ENCODE measurements around the gene CLDN4.
A peak's percentile ranks its signal among the peaks of the same experiment; 100 is the strongest.
"Not testable (repeated sequence)": the region's sequence is repeated elsewhere in the genome, so short reads cannot be mapped to it uniquely, and the experiment has no call there.

CLDN4 gene

DNA sequence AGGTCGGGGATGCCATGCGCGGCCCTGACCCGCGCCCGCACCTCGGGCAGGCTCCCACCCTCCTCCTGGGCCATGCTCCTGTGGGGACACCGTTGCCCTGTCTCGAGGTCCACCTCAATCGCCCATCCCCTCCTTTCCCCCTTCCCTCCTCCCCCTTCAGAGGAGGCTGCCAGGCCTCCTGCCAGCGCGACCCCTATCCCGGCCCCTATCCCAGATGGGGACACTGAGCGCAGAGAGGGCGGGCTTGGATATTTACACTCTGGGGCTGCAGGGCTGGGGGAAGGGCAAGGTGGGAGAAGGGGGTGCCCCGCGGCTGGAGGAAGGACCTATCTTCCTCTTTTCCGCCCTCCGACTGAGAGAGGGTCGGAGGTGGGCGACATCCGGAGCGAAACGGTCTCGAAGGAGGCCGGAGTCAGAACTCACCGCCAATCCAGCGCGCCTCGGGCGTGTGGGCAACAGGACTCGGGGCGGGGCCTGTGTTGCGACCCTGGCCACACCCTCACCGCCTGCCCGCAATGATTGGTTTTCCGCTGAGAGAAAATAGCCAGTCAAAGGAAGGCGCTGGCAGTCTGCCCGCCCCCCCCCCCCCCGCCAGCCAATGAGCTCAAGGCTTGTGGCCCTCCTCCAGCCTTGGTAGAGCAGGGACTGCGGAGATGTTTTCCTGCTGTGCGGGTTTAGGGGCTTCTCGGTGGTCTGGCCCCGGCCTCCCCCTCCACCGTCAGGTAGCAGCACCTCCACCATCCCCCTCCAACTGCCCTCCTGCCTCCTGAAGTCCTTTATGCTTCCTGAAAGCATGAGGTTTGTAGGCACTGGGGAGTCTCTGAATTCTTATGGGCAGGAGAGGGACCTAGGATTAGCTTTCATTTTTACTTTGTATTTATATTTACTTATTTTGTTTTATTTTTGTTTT lies 11.5 kb downstream of the CLDN4 start, which contains the start of gene METTL27:
TSS of gene METTL27 (minus strand) at position 450 of the 910 bp plus-strand sequence. CDS start at position 74, 376 bp downstream.
- peak; percentile 75 to 81 for DNase-seq (ENCODE audit: low read depth in 2 of 2)

DNA sequence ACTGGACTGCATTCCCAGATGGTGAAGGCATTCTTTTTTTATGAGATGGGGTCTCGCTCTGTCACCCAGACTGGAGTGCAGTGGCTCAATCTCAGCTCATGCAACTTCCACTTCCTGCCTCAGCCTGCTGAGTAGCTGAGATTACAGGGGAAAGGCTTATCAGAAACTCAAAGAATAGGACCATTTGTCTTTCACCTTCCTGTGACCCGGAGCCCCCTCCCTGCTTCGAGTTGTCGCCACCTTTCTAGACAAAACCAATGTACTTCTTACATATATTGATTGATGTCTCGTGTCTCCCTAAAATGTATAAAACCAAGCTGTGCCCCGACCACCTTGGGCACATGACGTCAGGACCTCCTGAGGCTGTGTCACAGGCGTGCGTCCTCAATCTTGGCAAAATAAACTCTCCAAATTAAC lies 13.3 kb downstream of the CLDN4 start:
- DNase-seq (ENCODE audit: low read depth in 2 of 2) = no peak

DNA sequence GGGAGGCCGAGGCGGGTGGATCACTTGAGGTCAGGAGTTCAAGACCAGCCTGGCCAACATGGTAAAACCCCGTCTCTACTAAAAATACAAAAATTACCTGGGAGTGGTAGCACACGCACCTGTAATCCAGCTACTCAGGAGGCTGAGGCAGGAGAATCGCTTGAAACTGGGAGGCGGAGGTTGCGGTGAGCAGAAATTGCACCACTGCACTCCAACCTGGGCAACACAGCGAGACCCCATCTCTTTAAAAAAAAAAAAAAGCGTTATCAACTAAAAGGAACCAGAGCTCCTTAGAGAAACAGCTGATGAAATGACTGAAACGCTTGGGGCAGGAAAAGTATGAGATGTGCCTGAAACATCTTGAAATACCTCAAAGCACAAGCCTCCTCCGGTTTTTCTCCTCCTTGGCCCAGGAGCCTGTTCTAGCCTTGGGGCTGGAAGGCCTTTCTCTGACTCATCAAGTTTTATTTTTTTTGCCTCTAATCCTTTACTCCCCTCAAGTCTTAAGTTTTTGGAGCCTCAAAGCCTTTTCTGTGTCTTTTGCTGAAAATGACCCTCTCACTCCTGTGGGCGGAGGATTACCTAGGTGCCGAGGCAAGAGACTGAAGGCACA lies 14.2 kb downstream of the CLDN4 start:
- no peak for DNase-seq (ENCODE audit: low read depth in 2 of 2)

DNA sequence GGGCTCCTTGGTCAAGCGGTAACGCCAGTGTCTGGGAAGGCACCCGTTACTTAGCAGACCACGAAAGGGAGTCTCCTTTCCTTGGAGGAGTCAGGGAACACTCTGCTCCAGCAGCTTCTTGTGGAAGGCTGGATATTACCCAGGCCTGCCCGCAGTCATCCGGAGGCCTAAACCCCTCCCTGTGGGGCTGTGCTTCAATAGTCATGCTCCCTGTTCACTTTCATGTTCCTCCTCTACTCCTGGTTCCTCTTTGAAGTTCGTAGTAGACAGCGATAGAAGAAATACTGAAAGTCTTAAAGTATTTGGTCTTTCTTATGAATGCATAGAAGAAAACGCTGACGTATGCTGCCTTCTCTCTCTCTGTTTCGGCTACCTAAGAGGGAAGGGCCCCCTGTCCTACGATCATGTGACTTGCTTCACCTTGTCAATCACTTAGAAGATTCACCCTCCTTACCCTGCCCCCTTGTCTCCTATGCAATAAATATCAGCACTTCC lies 15.0 kb downstream of the CLDN4 start:
- not testable (repeated sequence) for DNase-seq (ENCODE audit: low read depth in 2 of 2)

DNA sequence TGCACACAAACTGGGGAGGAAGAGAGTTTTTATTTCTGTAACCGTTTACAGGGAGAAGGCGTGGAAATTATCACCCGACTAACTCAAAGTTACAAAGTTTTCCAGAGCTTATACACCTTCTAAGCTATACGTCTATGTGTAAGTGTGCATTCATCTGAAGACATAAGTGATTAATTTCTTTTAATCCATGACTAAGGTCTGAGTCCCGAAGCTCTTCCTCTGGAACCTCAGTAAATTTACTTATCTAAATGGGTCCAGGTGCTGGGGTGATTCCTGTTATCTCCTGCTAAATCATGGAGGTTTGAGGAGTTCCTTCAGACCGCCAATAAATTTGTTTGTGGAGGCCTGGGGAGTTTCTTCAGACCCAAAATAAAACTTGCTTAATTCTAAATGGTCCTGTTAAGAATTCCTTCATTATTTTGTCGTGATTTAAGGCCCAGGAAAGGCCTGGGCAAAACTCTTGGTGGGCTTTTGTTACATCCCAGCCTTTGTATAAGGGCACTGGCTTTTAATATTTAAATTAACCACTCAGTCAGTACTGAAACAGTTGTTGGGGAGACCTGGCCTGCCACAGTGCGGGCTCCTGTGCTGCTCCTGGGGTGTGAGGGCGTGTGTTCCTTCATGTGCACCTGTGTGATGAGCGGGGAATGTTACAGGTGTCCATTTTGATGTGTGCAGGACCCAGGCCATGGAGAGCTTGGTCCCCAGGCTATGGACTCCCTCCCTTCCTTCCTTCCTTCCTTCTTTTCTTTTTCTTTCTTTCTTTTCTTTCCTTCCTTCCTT lies 17.3 kb downstream of the CLDN4 start:
- DNase-seq (ENCODE audit: low read depth in 2 of 2) = no peak

DNA sequence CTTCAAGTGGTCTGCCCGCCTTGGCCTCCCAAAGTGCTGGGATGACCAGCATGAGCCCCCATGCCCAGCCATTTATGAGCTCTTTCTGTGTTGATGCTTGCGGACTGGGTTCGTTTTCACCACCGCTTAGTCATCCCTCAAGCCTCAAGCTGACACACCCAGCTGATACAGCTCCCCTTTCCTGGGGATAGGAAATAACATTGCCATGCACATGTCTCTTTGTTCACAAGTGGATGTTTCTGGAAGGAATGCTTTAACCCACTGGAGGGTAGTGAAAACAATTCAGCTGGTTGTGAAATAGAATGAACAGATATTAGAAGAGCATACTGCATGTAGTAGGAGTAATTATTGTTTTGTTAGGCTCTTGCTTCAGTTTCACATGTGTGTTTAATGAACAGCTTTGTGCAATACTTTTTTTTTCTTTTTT lies 20.0 kb downstream of the CLDN4 start:
- DNase-seq (ENCODE audit: low read depth in 2 of 2) = no peak

DNA sequence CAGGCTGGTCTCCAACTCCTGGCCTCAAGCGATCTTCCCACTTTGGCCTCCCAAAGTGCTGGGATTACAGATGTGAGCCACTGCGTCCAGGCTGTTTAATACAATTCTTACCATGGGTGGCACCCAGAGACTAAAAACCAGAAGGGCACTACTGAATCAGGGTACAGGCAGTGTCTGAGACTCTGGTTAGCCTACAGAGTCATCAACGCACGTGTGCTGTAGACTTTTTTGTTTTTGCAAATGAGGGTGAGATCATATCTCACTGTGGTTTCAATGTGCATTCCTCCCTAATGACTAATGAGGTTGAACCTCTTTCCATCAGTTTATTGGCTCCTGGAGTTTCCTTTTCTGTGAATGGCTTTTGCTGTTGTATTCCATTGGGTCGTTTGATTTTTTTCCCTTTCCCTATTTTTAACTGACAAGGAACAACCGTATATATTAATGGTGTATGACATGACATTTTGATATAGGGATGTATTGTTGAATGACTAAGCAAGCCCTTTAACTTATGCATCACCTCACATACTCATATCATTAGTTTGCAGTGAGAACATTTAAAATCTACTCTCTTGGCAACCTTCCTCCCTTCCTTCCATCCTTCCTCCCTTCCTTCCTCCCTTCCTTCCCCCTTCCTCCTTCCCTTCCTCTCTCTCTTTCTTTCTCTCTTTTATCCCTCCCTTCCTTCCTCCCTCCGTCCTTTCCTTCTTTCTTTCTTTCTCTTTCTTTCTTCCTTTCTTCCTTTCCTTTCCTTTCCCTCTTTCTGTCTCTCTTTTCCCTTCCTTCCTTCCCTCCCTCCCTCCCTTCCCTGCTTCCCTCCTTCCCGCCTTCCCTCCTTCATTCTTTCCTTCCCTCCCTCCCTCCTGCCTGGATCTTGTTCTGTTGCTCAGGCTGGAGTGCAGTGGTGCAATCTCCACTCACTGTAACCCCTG lies 20.9 kb downstream of the CLDN4 start:
- no peak for DNase-seq (ENCODE audit: low read depth in 2 of 2)

DNA sequence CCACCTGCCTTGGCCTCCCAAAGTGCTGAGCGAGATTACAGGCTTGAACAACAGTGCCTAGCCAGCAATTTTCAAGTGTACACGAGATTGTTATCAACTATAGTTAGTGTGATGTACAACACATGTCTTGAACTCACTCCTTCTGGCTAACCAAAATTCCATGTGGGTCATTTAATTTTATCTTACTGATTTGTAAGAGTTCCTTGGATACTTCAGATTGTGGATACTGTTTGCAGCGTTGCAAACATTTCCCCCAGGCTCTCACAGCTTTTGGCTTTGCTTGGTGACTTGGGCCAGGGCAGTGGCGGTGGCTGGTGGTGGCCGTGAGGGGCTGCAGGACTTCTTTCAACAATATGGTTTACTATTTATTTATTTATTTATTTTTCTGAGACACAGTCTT lies 21.7 kb downstream of the CLDN4 start:
- no peak for DNase-seq (ENCODE audit: low read depth in 2 of 2)

DNA sequence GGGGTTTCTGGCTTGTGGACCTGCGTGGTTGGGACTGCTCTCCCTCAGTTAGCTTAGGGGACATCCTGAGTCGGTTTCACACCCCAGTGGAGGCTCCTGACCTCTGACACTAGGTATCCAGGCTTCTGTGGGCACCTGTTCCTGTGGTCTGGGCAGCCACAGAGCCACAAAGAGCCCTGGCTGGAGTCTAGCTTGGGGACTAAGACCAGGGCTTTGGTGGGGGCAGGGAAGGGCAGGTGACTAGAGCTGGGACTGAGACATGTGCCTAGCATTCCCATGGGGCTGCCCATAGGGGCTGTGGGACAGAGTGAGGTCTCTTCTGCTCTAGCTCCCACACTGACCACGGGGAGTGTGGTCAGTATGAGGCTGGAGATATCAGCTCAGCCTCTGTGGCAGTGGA lies 26.1 kb downstream of the CLDN4 start:
- no peak for DNase-seq (ENCODE audit: low read depth in 2 of 2)

DNA sequence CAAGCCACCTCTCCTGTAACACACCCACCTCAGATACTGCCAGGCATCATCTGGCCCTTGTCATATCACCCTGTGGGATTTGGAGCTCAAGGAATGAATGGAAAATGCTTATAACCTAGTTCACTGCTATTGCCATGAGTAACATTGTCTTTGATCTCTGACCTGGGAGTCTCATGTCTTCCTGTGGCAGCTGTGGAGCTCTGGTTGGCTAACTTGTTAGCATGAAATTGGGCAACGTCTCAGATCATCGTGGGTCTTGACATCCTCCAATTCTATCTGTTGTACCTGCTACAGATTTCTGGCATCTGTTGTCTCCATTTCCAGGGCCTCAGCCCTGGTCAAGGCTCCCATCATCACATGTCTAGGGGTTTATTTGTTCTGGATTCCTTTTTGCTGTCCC lies 28.0 kb downstream of the CLDN4 start:
- no peak for DNase-seq (ENCODE audit: low read depth in 2 of 2)

DNA sequence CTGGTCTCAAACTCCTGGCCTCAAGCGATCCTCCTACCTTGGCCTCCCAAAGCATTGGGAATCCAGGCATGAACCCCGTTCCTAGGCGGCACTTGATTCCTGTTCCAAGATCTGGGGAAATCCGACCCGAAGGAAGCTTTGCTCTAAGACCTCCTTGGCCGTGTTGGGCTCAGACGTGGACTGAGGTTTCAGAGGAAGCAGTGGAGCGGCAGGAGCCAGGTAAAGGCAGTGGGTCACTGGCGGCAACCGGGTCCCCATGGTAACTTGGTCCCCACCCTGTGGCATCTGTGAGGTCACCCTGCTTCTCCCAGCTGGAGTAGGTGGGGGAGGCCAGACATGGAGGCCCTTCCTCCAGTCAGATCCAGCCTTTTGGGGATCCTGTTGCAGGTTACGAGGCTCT lies 30.1 kb downstream of the CLDN4 start, which contains the start of gene TMEM270:
TSS of gene TMEM270 (plus strand) at position 301 of the 400 bp plus-strand sequence. CDS start at position 337, 36 bp downstream.
- no peak for DNase-seq (ENCODE audit: low read depth in 2 of 2)

DNA sequence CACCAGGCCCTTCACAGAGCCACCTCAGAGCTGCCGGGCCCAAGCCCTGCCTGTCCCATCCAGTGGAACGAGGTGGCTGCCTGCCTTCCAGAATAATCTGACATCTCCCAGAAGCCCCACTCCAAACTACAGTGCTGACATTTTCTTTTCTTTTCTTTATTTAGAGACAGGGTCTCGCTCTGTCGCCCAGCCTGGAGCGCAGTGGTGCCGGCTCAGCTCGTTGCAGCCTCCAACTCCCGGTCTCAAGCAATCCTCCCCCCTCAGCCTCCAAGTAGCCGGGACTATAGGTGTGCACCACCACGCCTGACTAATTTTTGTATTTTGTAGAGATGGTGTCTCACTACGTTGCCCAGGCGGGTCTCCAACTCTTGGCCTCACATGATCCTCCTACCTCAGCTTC lies 30.5 kb downstream of the CLDN4 start:
- no peak for DNase-seq (ENCODE audit: low read depth in 2 of 2)

DNA sequence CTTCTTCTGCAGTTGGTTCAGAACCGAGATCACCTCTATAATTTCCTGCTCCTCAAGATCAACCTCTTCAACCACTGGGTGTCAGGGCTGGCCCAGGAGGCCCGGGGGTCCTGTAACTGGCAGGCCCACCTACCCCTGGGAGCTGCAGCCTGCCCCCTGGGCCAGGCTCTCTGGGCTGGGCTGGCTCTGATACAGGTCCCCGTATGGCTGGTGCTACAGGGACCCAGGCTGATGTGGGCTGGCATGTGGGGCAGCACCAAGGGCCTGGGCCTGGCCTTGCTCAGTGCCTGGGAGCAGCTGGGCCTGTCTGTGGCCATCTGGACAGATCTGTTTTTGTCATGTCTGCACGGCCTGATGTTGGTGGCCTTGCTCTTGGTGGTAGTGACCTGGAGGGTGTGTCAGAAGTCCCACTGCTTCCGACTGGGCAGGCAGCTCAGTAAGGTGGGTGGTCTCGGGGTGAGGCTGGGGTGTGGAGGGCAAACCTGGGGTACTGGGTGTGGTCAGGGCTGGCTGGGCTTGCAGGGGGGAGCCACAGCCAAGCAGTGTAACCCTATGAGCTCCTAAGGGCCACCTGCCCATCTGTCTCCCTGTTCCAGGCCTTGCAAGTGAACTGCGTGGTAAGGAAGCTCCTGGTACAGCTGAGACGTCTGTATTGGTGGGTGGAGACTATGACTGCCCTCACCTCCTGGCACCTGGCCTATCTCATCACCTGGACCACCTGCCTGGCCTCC lies 34.4 kb downstream of the CLDN4 start:
- no peak for DNase-seq (ENCODE audit: low read depth in 2 of 2)

DNA sequence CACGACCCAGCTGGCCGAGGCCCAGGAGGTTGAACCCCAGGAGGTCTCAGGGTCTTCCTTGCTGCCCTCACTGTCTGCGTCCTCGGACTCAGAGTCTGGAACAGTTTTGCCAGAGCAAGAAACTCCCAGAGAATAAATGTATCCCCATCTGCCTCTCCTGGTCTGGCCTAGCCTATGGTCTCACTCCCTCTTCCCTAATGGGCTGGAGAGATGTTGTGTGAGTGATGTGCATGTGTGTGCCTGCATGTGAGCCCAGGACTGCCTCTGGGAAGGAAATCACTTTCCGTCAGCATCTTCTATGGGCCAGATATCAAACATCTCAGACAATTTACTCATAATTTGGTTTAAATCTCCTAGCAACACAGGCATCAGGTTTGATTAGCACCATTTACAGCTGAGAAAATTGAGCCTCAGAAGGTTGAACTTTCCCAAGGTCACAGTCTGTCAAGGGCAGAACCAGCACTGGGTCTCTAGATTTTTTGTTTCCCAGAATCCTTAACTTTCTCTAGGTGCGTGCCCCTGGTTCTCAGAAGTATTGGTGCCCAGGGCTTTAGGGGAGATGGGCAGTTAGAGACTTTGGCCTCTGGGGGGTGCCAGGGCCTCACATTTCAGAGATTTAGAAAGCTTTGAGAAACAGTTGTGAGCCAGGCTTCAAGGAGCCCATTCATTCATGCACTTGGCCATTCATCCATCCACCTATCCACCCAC lies 35.1 kb downstream of the CLDN4 start:
- no peak for DNase-seq (ENCODE audit: low read depth in 2 of 2)

DNA sequence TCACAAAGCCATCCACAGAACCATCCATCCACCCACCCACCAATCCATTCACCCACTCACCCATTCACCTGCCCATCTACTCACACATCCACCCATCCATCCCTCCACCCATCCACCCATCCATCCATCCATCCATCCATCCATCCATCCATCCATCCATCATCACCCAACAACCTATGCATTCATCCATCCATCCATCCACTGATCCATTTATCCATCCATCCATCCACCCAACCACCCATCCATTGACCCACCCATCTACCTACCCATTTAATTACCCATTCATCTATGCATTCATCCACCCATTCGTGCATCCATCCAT lies 35.6 kb downstream of the CLDN4 start:
- no peak for DNase-seq (ENCODE audit: low read depth in 2 of 2)

DNA sequence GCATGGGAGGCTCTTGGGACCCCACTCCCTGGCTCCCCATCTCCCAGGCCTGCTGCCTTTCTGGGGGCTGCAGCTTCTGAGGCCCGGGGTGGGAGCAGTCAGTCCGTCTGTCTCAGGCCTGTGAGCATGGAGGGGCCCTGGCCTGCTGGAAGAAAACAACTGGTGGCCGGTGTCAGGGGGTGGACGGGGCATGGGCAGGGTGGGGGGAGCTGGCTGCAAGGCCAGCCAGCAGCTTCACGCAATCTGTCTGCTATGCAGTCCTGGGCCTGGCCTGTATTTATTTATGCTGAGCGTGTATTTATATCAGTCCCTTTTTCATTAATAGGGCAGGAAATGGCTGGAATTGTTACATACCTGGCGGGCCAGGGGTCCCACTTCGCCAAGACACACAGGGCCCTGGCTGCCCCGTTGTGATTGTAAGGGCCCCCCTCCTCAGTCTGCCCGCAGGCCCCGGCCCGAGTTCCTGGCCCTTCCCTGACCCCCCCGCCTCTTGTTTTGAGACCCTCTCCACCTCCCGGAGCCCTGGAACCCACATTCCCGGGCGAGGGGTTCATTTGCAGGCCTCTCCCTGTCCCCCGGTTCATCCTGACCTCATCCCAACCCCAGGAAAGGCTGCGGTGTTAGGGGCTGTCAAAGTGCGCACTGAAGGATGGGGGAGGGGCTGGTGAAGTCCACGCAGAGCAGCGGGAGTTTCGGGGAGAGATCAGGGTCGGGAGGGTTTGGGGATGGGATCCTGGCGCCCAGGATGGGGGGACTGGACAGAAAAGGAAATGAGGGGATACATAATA lies 38.4 kb downstream of the CLDN4 start:
- DNase-seq (ENCODE audit: low read depth in 2 of 2) = no peak

DNA sequence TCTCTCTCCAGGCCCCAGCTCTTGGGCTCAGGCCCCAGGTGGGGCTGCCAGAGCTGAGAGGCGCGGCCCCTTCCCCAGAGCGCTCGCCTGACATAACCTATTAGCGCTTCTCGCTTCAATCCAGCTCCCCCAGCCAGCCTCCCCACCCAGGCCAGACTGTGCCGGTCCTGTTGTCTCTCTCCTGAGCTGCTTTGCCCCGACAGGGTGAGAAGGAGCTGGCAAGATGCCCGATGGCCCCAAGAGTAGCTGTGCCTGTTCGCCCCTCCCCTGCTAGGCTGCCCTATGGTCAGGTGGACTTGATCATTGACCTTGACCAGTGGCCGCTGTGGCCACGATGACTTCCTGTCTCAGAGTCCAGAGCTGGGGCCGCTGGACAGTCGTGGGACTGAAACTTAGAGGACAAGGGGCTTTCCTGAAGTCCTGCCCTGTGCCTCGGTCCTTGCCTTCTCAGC lies 39.3 kb downstream of the CLDN4 start:
- DNase-seq (ENCODE audit: low read depth in 2 of 2) = no peak

DNA sequence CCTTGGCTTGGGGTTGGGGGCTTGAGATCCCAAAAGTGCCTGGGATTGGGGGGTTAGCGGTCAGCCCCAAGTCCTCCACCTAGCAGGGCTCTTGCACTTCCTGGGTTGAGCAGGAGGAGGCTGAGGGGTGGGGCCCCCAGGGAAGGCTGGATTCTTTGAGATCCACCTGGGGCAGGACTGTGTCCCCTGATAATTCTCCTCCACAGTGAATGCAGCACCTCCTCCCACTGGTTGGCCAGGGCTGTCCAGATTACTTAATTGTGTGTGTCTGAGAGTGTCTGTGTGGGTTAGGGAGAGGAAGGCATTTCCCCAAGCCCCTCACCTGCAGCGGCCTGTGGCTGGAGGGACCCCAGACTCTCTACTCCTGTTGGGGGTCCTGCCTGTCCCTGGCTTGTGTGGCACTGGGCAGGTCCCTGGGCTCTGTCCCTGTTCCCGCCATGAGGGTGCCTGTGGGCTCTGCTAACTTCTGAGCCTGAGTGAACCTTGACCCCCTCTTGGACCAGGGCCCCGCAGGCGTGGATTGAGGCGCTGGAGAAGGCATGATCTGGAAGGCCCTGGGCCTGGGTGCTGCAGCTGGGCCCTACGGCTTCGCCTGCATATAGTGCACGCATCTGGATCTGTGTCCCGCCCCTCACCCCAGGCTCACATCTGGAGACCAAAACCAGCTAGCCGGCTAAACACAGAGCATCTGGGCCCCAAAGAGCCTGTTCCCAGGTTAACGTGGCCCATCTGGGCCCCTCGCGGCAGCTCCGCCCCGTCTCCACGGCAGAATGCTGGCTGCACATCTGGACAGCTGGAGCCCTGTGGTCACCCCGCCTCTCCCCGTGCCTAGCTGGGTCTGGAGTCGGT lies 40.6 kb downstream of the CLDN4 start:
- DNase-seq (ENCODE audit: low read depth in 2 of 2) = no peak
